ENCODE results near the gene KIT. TPM values are rescaled to one million over a fixed set of nuclear protein-coding genes. Genes with fewer than 3 reads are reported as not detected.
A peak's percentile ranks its signal among the peaks of the same experiment; 100 is the strongest.

Gene KIT
- total and polyA plus RNA-seq, 2 donors (not counting 1 experiment from before 2014, with no cell fraction given): 0.50 to 19.9 TPM

DNA sequence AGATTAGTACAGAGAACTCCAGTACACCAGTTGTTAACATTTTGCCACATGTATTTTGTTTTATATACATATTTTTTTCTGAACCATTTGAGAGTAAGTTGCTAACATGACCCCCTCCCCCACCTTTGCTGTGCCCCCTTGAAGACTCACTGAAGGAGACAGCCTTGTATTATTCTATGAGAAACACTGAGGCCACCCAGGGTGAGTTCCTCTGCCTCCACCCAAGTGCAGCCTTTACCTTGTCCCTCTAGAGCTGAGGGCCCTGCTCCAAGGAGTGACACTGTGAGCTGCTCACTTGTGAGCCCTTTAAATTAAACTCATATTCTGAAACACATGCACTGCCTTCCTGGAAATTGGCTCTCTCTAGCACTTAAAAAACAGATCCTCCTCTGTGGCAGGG, 21.1 kb downstream of the KIT start:
- Histone ChIP-seq H3K36me3 (ENCODE audit: control insufficient read depth, insufficient read depth, low read length) (no peaks in the 10 kb centered on the region), H3K9ac (ENCODE audit: insufficient read depth, low read length) (no peak overlapping the region), H3K4me3 (replicated peaks in 1 of 4; ENCODE audit: control extremely low read depth in 1 of 4, insufficient read depth in 1 of 4, low read depth in 3 of 4, low read length in 4 of 4) (no peak overlapping the region), H4K20me1 (ENCODE audit: control insufficient read depth, extremely low read depth, insufficient read depth, low read length) (no peaks in the 10 kb centered on the region), H3K27me3 (ENCODE audit: control insufficient read depth, insufficient read depth, low read length) (no peaks in the 10 kb centered on the region), H3K9me3 (ENCODE audit: control insufficient read depth, insufficient read depth, low read depth, low read length) (no peaks in the 10 kb centered on the region), H3K27ac (ENCODE audit: insufficient read depth, low read length) (no peak overlapping the region), H3K79me2 (ENCODE audit: control insufficient read depth, insufficient read depth, low read length) (no peaks in the 10 kb centered on the region), H2AFZ (ENCODE audit: low read length) (no peak overlapping the region), H3K4me1 (ENCODE audit: control insufficient read depth, extremely low read depth, insufficient read depth, low read length) (no peaks in the 10 kb centered on the region), H3K4me2 (ENCODE audit: extremely low read depth, insufficient read depth, low read length) (no peak overlapping the region)
- TF ChIP-seq, protein P1, sequence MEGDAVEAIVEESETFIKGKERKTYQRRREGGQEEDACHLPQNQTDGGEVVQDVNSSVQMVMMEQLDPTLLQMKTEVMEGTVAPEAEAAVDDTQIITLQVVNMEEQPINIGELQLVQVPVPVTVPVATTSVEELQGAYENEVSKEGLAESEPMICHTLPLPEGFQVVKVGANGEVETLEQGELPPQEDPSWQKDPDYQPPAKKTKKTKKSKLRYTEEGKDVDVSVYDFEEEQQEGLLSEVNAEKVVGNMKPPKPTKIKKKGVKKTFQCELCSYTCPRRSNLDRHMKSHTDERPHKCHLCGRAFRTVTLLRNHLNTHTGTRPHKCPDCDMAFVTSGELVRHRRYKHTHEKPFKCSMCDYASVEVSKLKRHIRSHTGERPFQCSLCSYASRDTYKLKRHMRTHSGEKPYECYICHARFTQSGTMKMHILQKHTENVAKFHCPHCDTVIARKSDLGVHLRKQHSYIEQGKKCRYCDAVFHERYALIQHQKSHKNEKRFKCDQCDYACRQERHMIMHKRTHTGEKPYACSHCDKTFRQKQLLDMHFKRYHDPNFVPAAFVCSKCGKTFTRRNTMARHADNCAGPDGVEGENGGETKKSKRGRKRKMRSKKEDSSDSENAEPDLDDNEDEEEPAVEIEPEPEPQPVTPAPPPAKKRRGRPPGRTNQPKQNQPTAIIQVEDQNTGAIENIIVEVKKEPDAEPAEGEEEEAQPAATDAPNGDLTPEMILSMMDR (conservative IDR thresholded peaks at IDR 0.05 in 1 of 2, IDR thresholded peaks at IDR 0.05 in 1 of 2; ENCODE audit: low read depth in 1 of 2, low read length in 2 of 2): no peak
- TF ChIP-seq EZH2 (IDR thresholded peaks at IDR 0.05; ENCODE audit: low read length, missing control alignments): no peak
- no peak for DNase-seq (ENCODE audit: low read depth in 2 of 2)

DNA sequence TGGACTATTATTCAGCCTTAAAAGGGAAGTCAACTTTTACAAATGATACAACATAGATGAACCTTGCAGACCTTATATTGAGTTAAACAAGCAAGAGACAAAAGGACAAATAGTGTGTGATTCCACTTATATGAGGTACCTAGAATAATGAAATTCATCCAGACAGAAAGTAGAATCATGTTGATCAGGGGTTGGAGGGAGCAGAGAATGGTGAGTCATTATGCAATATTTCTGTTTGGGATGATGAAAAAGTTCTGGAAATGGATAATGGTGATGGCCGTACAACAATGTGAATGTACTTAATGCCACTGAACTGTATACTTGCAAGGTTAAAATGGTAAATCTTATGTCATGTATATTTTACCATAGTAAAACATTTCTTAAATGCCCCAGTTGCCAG, 22.1 kb downstream of the KIT start:
- H3K4me3 ChIP-seq (replicated peaks in 1 of 4; ENCODE audit: control extremely low read depth in 1 of 4, insufficient read depth in 1 of 4, low read depth in 3 of 4, low read length in 4 of 4): no peak overlapping the region
- H3K79me2 ChIP-seq (ENCODE audit: control insufficient read depth, insufficient read depth, low read length): no peaks in the 10 kb centered on the region
- no peak overlapping the region for H3K27ac ChIP-seq (ENCODE audit: insufficient read depth, low read length)
- H4K20me1 ChIP-seq (ENCODE audit: control insufficient read depth, extremely low read depth, insufficient read depth, low read length): no peaks in the 10 kb centered on the region
- no peaks in the 10 kb centered on the region for H3K9me3 ChIP-seq (ENCODE audit: control insufficient read depth, insufficient read depth, low read depth, low read length)
- no peaks in the 10 kb centered on the region for H3K36me3 ChIP-seq (ENCODE audit: control insufficient read depth, insufficient read depth, low read length)
- TF ChIP-seq, protein P1 (conservative IDR thresholded peaks at IDR 0.05 in 1 of 2, IDR thresholded peaks at IDR 0.05 in 1 of 2; ENCODE audit: low read depth in 1 of 2, low read length in 2 of 2): no peak
- TF ChIP-seq EZH2 (IDR thresholded peaks at IDR 0.05; ENCODE audit: low read length, missing control alignments): no peak
- no peak overlapping the region for H2AFZ ChIP-seq (ENCODE audit: low read length)
- no peaks in the 10 kb centered on the region for H3K4me1 ChIP-seq (ENCODE audit: control insufficient read depth, extremely low read depth, insufficient read depth, low read length)
- H3K4me2 ChIP-seq (ENCODE audit: extremely low read depth, insufficient read depth, low read length): no peak overlapping the region
- no peak overlapping the region for H3K9ac ChIP-seq (ENCODE audit: insufficient read depth, low read length)
- no peaks in the 10 kb centered on the region for H3K27me3 ChIP-seq (ENCODE audit: control insufficient read depth, insufficient read depth, low read length)
- no peak for DNase-seq (ENCODE audit: low read depth in 2 of 2)

- Histone ChIP-seq H3K4me3 (replicated peaks in 1 of 4; ENCODE audit: control extremely low read depth in 1 of 4, insufficient read depth in 1 of 4, low read depth in 3 of 4, low read length in 4 of 4) (no peak overlapping the region), H3K36me3 (ENCODE audit: control insufficient read depth, insufficient read depth, low read length) (no peaks in the 10 kb centered on the region), H3K79me2 (ENCODE audit: control insufficient read depth, insufficient read depth, low read length) (no peaks in the 10 kb centered on the region), H4K20me1 (ENCODE audit: control insufficient read depth, extremely low read depth, insufficient read depth, low read length) (no peaks in the 10 kb centered on the region), H3K27ac (ENCODE audit: insufficient read depth, low read length) (no peak overlapping the region), H3K4me2 (ENCODE audit: extremely low read depth, insufficient read depth, low read length) (no peak overlapping the region), H3K27me3 (ENCODE audit: control insufficient read depth, insufficient read depth, low read length) (no peaks in the 10 kb centered on the region), H3K4me1 (ENCODE audit: control insufficient read depth, extremely low read depth, insufficient read depth, low read length) (no peaks in the 10 kb centered on the region), H3K9me3 (ENCODE audit: control insufficient read depth, insufficient read depth, low read depth, low read length) (no peaks in the 10 kb centered on the region), H2AFZ (ENCODE audit: low read length) (no peak overlapping the region), H3K9ac (ENCODE audit: insufficient read depth, low read length) (no peak overlapping the region)
- TF ChIP-seq, protein P1 (conservative IDR thresholded peaks at IDR 0.05 in 1 of 2, IDR thresholded peaks at IDR 0.05 in 1 of 2; ENCODE audit: low read depth in 1 of 2, low read length in 2 of 2): peak; percentile 20 to 35
- TF ChIP-seq EZH2 (IDR thresholded peaks at IDR 0.05; ENCODE audit: low read length, missing control alignments): no peak
- DNase-seq (ENCODE audit: low read depth in 2 of 2): peak in 1 of 2 donors; percentile 5
These were observed 26.0 kb downstream of the KIT start for GRCh38 chr4:54683616-54684346.
